GM12801 (cell line): ENCODE measurements around the gene MOB3A.

ENCODE experiments used
- TF ChIP-seq, protein P1 (sequence below): IDR thresholded peaks from one replicate; pipeline ENCODE4 v1.5.1; 2011; ENCODE audit warnings: control low read depth; ENCODE audit not compliant: insufficient read length; ENCODE audit errors: extremely low read depth

The MOB3A gene

DNA sequence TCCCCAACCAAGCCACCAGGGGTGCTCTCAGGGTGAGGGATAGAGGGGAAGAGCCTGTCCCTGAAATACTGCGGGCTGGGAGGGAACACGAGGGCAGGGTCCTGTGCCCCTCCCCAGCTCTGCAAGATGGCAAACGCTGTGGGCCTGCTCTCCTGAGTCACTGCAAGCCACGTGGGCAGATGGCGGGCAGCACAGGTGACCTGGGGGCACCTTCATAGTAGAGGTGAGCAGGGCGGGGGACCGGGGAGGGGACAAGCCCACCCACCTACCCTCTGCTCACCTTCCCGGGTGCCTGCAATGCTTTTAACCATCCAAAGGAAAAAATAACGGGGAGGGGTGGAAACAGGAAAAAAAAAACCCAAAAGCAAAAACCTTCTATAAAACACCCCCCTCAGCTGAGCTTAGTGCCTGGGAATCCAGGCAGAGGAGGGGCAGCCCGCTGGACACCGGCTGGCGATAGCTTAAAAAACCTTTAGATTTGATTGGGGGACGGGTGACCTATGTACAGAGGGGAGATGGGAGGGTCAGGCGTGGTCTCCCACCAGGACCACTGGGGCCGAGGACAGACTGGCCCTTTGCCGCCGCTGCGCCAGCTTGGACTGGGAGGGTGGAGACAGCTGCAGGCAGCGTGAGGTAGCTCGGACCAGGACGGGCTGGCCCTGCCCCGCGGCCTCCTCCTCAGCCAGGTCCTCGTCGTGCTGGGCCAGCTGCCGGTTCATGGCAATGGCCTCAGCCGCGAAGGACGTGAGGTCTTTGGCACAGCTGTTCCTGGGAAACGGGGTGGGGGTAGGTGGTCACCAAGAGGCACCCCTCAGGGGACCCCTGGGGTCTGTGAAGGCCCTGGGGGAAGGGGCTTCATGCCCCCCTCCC lies 56.8 kb downstream of the MOB3A start:
- TF ChIP-seq, protein P1, sequence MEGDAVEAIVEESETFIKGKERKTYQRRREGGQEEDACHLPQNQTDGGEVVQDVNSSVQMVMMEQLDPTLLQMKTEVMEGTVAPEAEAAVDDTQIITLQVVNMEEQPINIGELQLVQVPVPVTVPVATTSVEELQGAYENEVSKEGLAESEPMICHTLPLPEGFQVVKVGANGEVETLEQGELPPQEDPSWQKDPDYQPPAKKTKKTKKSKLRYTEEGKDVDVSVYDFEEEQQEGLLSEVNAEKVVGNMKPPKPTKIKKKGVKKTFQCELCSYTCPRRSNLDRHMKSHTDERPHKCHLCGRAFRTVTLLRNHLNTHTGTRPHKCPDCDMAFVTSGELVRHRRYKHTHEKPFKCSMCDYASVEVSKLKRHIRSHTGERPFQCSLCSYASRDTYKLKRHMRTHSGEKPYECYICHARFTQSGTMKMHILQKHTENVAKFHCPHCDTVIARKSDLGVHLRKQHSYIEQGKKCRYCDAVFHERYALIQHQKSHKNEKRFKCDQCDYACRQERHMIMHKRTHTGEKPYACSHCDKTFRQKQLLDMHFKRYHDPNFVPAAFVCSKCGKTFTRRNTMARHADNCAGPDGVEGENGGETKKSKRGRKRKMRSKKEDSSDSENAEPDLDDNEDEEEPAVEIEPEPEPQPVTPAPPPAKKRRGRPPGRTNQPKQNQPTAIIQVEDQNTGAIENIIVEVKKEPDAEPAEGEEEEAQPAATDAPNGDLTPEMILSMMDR, result no peak

DNA sequence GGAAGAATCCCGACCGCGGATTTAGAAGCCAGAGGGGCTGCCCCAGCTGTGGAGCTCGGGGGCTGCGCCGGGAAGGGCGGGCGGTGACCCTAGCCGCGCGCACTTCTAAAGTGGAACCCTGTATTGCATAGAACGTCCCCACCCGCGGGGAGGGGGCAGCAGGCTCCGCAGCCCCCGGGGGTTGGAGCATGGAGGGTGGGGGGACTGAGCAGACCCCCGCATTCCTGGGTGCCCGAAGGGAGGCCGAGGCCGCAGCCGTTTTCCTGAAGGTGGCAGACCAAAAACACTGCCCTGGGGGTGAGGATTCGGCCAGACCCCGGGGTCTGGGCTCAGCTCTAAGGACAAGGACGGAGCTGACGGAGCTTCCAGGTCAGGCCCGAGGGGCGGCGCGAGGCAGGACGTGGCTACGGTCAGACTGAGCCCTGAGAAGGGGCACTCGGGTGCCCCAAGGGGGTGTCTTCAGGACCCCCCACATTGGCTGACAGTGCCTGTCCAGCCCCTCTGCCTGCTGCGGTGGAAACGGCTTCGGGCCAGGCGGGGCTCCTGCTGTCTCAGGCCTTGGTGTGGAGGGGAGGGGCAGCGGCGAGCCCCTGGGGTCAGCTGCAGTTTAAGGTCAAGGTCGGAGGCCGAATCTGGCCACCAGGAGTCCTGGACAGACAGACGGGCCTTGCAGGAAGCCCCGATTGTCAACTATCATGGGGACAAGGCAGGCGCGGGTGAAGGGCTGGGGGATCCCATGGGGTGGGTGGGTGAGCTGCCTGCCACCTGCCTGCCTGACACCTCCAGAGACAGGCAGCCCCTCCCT lies 57.6 kb downstream of the MOB3A start:
- TF ChIP-seq, protein P1, result no peak

DNA sequence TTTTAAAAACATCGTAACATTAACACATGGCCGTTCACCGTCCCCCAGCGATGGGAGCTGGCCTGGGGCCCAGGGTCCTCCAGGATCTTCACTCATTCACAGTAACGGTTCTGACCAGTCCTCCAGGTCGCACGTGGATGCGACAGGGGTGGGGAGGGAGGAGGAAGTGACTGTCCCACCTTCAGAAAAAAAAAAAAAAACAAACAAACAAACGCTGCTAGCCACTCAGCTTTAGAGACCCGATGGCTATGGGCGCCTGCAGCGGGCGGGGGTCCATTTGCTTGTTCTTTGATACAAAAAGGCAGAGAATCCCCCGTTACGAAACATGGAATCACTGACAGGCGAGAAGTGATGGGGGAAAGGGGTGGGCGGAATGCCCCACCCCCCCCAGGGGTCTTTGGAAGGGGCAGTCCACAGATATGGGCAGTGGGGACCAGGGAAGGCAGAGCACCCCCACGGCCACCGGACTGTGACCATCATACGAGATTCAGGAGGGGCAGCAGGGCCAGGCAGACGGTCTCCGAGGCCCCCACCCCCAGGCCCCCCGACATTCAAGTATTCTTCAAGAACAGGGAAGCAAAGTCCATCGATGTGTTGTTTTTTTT lies 58.4 kb downstream of the MOB3A start:
- TF ChIP-seq, protein P1, result no peak

DNA sequence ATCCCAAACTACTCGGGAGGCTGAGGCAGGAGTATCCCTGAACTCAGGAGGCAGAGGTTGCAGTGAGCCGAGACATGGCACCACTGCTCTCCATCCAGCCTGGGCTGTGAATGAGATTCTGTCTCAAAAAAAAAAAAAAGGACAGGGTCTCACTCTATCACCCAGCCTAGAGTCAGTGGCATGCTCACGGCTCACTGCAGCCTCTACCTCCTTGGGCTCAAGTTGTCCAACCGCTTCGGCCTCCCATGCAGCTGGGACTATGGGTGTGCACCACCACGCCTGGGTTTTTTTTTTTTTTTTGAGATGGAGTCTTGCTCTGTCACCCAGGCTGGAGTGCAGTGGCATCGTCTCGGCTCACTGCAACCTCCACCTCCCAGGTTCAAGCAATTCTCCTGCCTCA lies 59.7 kb downstream of the MOB3A start:
- TF ChIP-seq, protein P1, result no peak

DNA sequence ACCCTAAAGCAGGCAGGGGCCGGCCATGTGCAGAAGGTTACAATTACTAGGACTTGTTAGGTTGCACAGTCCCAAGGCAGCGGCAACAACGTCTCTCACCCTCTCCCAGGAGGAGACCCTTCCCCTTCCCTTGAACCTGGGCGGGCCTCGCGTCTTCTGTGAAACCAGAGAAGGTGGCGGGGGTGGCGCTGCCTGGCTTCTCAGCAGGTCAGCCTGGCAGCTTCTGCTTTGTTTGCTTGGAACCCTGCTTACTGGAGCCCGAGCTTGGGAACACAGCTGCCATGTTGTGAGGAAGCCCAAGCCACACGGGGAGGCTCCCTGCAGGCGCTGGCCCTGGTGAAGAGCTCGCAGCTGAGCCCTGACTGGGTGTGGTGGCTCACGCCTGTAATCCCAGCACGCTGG lies 60.5 kb downstream of the MOB3A start:
- TF ChIP-seq, protein P1, result no peak

DNA sequence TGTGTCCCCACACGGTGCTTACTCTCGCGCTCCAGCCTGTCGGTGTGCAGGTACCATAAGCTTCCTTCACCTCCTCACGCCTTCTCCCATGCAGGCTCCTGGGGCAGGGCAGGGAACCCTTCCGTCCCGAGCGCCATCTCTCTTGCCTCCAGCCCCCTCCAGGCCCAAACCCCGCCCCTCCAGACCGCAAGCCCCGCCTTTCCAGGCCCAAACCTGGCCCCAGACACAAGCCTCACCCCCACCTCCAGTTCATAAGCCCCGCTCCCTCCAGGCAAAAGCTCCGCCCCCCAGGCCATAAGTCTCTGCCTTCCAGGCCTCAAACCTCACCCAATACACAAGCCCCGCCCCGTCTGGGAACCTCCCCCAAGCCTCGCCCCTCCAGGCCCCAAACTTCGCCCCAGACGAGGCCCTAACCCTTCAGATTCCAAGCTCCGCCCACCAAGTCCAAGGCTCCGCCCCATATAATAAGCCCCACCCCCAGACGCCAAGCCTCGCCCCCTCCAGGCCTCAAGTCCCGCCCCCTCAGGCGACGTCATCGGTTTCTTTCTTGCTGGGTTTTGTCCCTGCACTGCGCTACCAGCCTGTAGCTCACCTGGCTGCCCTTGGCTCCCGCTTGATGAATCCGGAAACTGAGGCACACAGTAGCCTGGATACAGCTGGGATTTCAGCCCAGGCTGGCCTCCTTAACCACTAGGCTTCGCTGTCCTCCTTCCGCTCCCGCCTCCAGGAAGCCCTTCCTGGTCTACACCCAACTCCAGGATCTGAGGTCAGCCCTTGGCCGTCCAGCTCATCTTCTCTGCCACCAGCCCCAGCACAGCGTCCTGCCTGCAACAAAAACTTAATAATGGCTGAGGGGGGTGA lies 61.2 kb downstream of the MOB3A start:
- TF ChIP-seq, protein P1, result no peak
